ENCODE results near the gene PRXL2A. TPM values are rescaled to one million over a fixed set of nuclear protein-coding genes. Genes with fewer than 3 reads are reported as not detected.

PRXL2A gene
- total and polyA plus RNA-seq, 7 donors: 19.0 to 51.8 (median 35.8) TPM

DNA sequence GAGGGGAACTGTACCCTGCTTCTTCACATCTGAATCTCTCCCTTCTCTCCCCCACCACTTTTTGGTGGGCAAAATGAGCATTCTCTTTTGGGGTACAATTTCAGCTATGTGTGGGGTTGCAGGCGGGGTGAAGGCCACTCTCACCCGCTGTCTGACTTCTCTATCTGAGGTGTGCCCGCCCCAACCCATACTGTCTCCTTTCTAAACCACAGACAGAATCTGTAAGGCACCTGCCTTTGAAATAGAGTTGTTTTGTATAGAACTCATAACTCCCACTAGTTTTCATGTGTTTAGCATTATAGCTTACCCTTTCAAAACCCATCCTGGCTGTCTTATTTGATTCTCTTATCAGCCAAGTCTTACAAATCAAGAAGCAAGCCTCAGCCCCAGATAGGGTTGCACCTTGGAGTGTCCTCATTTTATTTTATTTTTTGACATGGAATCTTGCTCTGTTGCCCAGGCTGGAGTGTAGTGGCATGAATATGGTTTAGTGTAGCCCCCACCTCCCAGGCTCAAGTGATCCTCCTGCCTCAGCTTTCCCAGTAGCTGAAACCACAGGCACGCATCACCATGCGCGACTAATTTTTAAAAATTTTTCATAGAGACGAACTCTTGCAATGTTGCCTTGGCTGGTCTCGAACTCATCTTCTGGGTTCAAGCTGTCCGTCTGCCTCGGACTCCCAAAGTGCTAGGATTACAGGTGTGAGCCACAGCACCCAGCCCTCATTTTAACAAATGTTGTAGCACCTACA lies 57.7 kb downstream of the PRXL2A start:
- Histone ChIP-seq H3K27ac (no peak overlapping the region), H3K36me3 (ENCODE audit: insufficient read depth in 1 of 2, low read depth in 1 of 2) (peaks cover 0 to 5% of the 10 kb centered on the region in 2 donors), H3K4me3 (no peak overlapping the region), H3K4me1 (peaks cover 68% of the 10 kb centered on the region), H3K9me3 (no peaks in the 10 kb centered on the region), H3K27me3 (ENCODE audit: insufficient read depth in 3 of 3, low read length in 2 of 3) (no peaks in the 10 kb centered on the region)
- ATAC-seq (no peak), DNase-seq (no peak)
- TF ChIP-seq, protein P1, sequence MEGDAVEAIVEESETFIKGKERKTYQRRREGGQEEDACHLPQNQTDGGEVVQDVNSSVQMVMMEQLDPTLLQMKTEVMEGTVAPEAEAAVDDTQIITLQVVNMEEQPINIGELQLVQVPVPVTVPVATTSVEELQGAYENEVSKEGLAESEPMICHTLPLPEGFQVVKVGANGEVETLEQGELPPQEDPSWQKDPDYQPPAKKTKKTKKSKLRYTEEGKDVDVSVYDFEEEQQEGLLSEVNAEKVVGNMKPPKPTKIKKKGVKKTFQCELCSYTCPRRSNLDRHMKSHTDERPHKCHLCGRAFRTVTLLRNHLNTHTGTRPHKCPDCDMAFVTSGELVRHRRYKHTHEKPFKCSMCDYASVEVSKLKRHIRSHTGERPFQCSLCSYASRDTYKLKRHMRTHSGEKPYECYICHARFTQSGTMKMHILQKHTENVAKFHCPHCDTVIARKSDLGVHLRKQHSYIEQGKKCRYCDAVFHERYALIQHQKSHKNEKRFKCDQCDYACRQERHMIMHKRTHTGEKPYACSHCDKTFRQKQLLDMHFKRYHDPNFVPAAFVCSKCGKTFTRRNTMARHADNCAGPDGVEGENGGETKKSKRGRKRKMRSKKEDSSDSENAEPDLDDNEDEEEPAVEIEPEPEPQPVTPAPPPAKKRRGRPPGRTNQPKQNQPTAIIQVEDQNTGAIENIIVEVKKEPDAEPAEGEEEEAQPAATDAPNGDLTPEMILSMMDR (IDR thresholded peaks at IDR 0.05): no peak
- 81 to 91% (median 88%) methylated on average over 10 of the region's 10 CpGs for WGBS, 3 donors
- intact Hi-C loops (cut with DNase I): no loop called here

DNA sequence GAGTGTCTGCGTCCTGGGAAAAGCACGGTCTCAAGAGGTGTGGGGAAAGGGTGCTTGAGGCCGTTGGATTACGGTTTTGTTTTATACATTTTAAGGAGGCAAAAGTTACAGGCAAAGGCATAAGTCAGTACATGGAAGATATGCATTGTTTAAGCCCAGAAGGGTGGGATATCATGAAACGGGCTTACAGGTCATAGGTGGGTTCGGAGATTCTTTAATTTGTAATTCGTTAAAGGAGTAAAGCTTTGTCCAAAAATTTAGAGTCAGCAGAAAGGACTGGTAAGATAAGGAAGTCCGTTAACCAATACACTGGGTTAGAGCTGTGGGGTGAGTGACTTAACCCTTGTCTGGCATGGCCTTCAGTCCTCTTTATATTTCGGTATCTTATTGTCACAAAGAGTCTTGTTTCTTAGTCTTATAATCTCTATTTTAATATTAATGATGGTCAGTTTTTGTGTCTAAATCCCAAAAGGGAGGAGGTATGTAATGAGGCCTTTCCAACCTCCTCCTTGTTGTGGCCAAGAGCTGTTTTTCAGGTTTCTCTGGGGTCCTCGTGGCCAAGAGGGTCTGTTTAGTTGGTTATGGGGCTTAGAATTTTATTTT lies 58.5 kb downstream of the PRXL2A start:
- intact Hi-C loops (cut with DNase I): no loop called here
- TF ChIP-seq, protein P1 (IDR thresholded peaks at IDR 0.05): no peak
- H3K4me3 ChIP-seq: no peak overlapping the region
- no peaks in the 10 kb centered on the region for H3K9me3 ChIP-seq
- H3K4me1 ChIP-seq: peaks cover 62% of the 10 kb centered on the region
- no peak for ATAC-seq
- H3K36me3 ChIP-seq (ENCODE audit: insufficient read depth in 1 of 2, low read depth in 1 of 2): peaks cover 0 to 9% of the 10 kb centered on the region in 2 donors
- no peak for DNase-seq
- WGBS, 3 donors: 79 to 82% (median 80%) methylated on average over 10 of the region's 10 CpGs
- H3K27me3 ChIP-seq (ENCODE audit: insufficient read depth in 3 of 3, low read length in 2 of 3): no peaks in the 10 kb centered on the region
- H3K27ac ChIP-seq: no peak overlapping the region

DNA sequence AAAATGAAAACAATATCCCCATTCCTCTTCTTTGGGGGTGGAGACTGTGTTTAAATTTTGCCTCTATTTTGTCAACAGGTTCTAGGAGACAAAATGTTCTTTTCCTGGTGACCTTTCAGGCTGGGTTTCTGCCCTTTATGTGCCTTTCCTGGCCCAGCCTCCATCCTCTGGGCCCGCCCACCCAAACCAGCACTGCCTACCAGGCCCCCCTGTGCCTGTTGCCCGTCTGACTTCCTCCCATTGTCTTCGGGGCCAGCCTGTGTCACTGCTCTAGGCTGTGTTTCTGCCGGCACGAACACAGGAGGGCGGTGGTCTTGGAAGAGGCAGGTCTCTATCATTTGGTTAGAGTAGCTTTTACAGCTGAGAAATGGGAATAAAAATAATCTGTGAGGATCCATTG lies 59.7 kb downstream of the PRXL2A start:
- 56 to 71% (median 70%) methylated on average over 6 of the region's 6 CpGs for WGBS, 3 donors
- Histone ChIP-seq H3K4me1 (peaks cover 64% of the 10 kb centered on the region), H3K27me3 (ENCODE audit: insufficient read depth in 3 of 3, low read length in 2 of 3) (no peaks in the 10 kb centered on the region), H3K9me3 (no peaks in the 10 kb centered on the region), H3K27ac (peak overlapping the region; percentile 21), H3K4me3 (peak overlapping the region; percentile 6), H3K36me3 (ENCODE audit: insufficient read depth in 1 of 2, low read depth in 1 of 2) (peaks cover 0 to 12% of the 10 kb centered on the region in 2 donors)
- TF ChIP-seq, protein P1 (IDR thresholded peaks at IDR 0.05): no peak
- intact Hi-C loops (cut with DNase I): no loop called here
- ATAC-seq: peak in 3 of 4 donors; percentile 64 to 69 (median 66)
- DNase-seq: peak; percentile 61 to 79

DNA sequence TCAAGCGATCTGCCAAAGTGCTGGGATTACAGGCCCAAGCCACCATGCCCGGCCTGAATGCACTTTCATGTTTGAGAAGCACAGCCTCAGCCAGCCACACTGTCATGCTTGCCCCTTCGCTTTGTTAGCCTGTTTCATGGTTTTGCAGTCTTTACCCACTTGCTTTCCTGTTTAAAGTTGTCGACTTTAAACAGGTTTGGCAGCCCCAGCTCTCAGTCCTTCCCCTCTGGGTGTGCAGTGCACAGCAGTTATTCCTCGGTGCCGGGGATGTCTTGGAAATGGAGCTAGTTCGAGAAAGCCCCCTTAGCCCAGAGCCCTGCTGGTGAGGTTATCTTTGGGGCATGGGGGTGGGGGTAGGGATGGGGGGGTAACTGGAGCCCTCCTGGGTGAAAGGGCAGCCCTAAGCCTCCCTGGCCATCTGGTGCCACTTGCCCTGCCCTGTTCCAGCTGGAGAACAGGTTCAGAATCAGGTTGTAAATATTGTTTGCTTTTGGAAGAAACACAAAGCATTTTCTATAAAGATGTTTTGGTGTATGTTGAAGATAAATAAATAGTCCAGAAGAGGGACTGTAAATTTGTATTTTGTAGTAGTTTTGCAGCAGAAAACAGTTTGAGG lies 60.6 kb downstream of the PRXL2A start:
- Histone ChIP-seq H3K36me3 (ENCODE audit: insufficient read depth in 1 of 2, low read depth in 1 of 2) (peaks cover 0 to 12% of the 10 kb centered on the region in 2 donors), H3K4me1 (peaks cover 59% of the 10 kb centered on the region), H3K9me3 (no peaks in the 10 kb centered on the region), H3K4me3 (no peak overlapping the region), H3K27me3 (ENCODE audit: insufficient read depth in 3 of 3, low read length in 2 of 3) (no peaks in the 10 kb centered on the region), H3K27ac (no peak overlapping the region)
- ATAC-seq: no peak
- no peak for DNase-seq
- WGBS, 3 donors: 62 to 70% (median 68%) methylated on average over 7 of the region's 7 CpGs
- TF ChIP-seq, protein P1 (IDR thresholded peaks at IDR 0.05): no peak
- intact Hi-C loops (cut with DNase I): no loop called here

Data from psoas muscle (tissue), 8 donors.